Posterior vena cava (tissue), 2 donors: ENCODE results near the gene SFXN1. TPM values are rescaled to one million over a fixed set of nuclear protein-coding genes. Genes with fewer than 3 reads are reported as not detected.

ENCODE experiments used
- DNase-seq: peaks from one replicate; pipeline ENCODE4 v3.0.0-alpha.2; 2020; ENCODE audit warnings: low spot score
- intact Hi-C, 2 donors: fragments of 100-400 bp; cut with DNase I; formaldehyde crosslinking; loops; one replicate each; pipeline versions ENCODE4 v1.14.1 to v1.14.2; 2022 to 2023
- total RNA-seq, 2 donors: library from RNA; stranded (reverse); fragmentation: NEBNext Ultra II Directional; extraction: Animal tissue kit (Norgen Biotek cat#: 25700); gene quantifications; one replicate each; pipeline ENCODE4 v1.2.1, GENCODE V29; 2021
- donor health status: DM: yes; HTN: yes; CAD: no.
- donor health status: DM: yes; HTN: yes; CAD: no.

Gene SFXN1
- total RNA-seq, 2 donors from 2014 or later = 17.5 to 21.7 TPM

DNA sequence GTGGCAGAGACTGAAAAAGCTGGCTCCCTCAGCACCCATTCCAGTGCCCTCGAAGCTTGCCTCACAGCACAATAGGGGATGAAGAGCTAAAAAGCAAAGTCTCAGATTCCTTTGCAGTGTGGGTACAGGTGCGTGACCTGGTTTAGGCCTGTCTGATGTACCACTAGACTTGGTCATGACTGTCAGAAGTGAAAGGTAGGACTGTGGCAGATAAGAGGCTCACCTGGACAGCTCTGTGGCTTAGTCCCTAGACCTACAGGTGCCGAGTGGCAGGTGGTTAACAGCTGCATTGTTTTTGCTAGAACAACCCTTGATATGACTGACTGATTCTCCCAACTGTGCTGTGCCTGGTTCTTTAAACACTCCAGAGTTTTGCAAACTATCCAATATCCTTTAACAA lies 14.7 kb upstream of the SFXN1 start:
- intact Hi-C loops = loop anchor here in 1 of 2 donors (5.0 kb wide), 1 partner anchor 511 kb away; no protein-coding TSS in a partner anchor

DNA sequence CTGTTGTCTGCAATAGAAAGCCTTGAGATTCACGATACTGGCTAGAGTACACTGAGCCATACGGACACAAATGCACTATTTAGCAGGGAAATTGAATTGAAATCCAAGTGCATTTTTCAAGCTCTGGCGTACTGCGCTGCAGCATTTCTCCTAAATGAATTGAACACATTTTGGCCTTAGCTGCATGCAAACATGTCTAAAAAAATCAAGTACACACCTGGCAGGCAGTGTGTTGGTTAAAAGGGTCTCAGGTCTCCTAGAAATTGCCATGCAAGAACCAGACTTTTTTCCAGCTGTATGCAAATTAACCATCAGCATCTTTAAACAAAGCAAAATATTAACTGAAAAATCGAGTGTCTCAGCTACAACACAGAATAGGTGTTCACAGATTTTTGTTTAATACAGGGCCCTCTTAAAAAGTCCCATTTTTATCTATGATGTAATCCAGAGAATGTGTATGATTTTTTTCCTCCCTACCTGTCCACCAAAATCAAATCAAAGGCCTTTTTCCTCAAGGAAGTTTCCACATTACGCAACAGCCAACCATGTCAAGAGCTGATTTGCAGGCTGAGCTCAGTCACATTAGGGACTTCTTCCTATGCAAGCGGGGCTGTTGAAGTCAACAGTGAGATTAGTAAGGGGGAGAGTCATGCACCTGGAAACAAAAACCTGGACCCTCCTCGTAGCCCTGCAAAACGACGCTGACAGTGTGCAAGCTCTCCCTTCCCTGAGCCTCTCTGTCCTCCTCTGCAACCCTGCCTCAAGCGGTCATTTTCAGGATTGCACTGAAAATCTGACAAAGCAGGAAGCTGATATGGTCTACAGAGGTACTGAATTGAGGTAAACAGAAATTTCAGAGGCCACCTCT lies 14.1 kb upstream of the SFXN1 start:
- no peak for DNase-seq
- intact Hi-C loops = loop anchor here in 1 of 2 donors (5.0 kb wide), 1 partner anchor 512 kb away; no protein-coding TSS in a partner anchor

More for the DNA sequence above, 14.7 kb upstream of the SFXN1 start:
- no peak for DNase-seq

DNA sequence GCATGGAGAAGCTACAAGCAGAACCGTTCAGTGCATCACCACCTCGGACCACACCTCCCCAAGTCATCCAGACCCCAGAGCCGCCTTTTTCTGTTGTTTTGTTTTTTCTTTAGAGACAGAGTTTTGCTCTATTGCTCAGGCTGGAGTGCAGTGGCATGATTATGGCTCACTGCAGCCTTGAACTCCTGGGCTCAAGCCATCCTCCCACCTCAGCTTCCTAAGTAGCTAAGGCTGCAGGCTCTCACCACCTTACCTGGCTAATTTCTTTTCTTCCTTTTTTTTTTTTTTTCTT lies 13.5 kb upstream of the SFXN1 start:
- no peak for DNase-seq
- intact Hi-C loops = loop anchor here in 1 of 2 donors (5.0 kb wide), 1 partner anchor 513 kb away; no protein-coding TSS in a partner anchor

DNA sequence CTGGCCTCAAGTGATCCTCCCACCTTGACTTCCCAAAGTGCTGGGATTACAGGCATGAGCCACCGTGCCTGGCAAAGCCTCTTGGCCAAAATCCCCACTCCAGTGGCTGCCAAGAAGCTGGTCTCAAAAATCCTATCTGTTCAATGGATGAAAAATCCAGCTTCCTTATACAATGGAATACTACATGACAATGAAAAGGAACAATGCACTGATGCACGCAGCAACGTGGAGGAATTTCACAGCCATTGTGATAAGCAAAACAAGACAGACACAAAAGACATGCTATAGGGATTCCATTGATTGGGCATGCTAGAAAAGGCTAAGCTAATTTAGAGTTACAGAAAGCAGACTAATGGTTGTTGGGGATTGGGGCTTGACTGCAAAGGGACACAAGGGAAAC lies 13.1 kb upstream of the SFXN1 start:
- intact Hi-C loops = no loop called here
- DNase-seq = no peak

DNA sequence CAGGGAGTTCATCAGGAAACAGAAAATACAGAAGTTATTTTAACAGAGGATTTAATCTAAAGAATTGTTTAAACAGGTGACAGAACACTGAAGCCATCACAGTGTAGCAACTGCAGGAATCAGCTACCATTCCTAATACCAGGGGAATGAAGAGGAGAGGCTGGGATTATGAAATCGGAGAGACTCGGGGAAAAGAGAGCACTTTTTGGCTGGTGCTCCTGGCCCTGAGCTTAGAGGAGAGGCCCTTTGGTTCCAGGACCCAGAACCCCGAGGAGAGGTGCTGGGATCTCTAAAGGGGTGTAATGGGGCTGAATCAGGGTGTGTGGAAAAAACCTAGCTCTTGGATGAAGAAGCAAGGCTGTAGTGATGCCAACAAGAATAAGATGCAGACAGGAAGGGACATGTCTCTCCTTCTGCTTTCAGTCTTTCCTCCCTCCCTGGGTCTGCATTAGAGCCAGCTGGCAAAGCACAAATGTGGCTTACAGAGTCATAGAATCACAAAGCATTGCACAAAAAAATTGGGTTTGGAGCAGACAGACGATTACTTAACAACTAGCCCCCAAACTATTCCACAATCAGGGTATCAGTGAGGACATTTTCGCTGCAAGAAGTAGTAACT lies 11.6 kb upstream of the SFXN1 start:
- intact Hi-C loops = no loop called here
- DNase-seq = no peak

- intact Hi-C loops = no loop called here
- DNase-seq = no peak
Observed at GRCh38 chr5:175467983-175468690, 10.2 kb upstream of the SFXN1 start.

DNA sequence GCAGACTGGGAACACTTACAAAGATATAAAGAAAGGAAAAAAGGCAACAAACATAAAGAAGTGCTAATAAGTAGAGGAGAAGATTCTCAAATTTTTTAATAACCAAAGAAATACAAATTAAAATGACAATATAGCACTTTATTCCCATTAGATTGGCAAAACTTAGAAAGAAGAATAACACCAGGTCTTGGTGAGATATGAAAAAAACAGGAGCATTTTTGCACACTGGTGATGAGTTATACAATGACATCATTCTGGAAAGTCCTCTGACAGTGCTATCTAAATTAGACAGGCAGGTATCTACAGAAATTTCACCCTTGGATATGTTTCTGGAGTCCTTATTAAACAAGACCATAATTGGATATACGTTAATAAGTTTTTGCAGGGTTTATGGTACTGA lies 9.5 kb upstream of the SFXN1 start:
- intact Hi-C loops = no loop called here
- no peak for DNase-seq

DNA sequence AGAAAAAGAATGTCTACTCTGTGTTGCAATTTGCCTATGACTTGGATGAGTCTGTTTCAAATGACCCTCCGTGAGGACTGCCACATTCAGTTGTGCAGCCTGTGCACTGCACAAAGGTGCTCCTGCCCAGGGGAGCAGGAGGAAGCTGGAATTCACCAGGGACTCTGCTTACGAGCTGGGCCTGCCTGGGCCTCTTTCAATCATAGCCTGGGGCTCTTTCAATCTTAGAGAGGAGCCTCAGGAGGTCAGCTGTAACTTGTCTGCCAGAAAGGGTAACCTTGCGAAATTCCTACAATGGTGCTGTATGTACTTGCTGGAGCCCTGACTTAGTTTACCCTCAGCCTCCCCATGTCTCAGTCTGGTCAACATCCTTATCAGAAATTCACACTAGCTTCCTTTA lies 8.4 kb upstream of the SFXN1 start:
- no peak for DNase-seq
- intact Hi-C loops = no loop called here

- intact Hi-C loops = no loop called here
- no peak for DNase-seq
Observed at GRCh38 chr5:175470781-175471180, 7.6 kb upstream of the SFXN1 start.

DNA sequence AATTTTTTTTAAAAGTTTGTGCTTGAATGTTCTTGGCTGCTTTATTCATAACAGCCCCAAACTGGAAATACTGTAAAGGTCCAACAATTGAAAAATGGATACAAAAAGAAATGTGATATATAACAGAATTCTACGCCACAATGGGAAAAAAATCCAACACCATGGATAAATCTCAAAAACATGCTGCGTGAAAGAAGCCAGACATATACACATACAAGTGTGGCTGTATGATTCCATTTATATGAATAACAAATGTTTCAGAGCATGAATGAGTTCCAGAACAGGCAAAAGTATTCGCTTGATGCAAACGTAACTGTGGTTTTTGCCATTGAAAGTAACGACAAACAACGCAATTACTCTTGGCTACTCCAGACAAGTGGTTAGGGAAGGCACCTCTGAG lies 7.2 kb upstream of the SFXN1 start:
- intact Hi-C loops = no loop called here
- DNase-seq = no peak

GRCh38 chr5:175471628-175472027 lies 6.7 kb upstream of the SFXN1 start:
- intact Hi-C loops = no loop called here
- DNase-seq = no peak

DNA sequence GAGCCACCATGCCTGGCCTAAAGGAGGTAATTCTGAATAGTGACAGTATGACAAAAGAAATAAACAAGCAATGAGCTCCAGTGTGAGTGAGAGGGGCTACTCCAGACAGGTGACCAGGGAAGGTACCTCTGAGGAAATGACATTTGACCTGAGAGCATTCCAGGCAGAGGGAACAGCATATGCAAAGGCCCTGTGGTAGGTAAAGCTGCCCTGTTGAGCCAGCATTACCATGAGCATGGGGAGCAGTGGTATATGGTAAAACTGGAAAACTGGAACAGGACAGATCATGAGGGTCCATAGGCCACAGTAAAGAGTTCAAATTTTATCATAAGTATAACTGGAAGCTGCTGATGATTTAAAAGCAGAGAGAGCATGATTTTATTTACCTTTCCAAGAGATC lies 6.0 kb upstream of the SFXN1 start:
- intact Hi-C loops = no loop called here
- no peak for DNase-seq

DNA sequence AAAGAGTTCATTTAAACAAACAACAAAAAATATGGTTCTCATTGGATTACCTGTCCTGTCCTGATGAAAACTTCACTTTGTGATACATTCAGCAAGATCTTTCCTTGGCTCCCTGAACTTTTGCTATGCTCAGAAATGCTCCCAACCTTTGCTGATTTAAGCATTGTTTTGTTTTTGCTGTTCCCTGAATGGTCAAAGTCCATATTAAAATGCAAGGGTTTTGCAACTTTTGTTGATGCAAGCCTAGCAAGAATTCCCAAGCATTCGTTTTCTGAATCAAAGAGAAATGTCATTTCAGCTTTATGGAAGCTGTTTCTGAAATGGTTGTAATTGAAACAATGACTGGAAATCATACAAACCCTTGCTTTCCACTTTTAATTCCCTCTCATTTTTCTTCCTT lies 3.1 kb upstream of the SFXN1 start:
- intact Hi-C loops = no loop called here
- DNase-seq = no peak

GRCh38 chr5:175477440-175477839 lies 920 bp upstream of the SFXN1 start:
- intact Hi-C loops = no loop called here
- DNase-seq = no peak

DNA sequence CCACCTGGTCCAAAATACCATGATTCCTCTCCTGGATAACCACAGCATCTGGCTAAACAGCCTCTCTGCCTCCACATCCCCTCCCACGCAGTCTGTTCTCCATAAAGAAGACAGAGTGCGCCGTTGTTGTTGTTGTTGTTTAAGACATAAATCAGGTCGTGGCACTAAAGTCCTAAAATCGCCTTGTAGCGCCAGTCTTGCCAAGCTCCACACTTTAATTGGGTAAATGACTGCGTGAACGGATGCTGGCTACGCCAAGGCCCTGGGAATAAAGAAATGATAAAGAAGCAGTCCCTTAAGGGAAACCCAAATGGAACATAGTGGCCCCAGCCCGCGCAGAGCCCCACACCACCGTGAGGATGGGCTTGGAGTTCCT lies 364 bp upstream of the SFXN1 start:
- intact Hi-C loops = no loop called here
- no peak for DNase-seq

DNA sequence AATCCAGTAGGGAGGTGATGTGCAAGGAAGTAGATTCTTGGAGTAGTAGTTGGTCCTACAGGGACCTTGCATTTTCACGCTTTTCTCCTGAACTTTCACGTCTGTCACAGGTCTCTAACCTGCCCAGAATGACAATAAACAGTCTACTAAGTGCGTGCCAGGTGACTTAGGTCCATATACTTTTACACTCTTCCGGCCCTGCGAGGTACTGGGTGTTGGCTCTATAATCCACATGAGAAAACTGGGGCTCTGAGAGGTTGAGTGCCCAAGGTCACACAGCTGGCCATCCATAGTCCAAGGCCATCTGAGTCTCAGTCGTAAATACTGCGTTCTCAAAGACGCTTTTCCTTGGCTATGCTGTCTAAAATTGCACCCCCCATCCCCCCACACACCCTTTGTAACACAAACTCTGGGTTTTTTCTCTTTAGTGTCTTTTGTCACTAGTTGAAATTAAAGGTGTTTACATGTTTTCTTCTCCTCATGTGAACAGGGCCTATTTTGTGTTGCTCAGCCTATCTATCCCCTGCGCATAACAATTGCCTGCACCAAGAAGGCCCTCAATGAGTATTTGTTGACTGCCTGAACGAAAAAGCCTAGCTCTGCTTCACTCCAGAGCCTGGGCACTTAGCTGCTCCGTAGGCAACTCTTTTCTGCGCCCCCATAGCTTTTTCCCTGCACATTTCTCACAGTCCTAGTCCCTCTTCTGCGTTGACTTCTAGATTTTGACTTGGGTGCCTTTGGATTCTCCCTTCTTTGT lies 943 bp downstream of the SFXN1 start:
- intact Hi-C loops = no loop called here
- DNase-seq = no peak

DNA sequence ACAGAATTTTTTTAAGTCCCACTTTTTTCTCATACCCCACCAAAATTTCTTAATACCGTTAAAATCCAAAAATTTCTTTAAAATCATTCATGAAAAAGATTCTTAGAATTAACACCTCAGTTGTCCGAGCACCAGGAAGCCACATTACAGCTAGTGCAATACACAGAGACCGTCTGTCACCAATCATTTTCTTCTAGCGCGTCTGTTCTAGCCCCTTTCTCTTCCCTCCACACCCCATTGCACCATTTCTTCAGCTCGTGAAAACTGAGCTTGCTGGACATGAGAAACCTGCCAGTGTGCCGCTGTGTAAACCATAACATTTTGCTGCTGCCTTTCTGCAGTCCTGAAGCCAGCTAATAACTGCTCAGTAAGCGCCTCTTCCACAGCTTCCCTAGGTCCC lies 5.0 kb downstream of the SFXN1 start:
- intact Hi-C loops = no loop called here
- DNase-seq = no peak

DNA sequence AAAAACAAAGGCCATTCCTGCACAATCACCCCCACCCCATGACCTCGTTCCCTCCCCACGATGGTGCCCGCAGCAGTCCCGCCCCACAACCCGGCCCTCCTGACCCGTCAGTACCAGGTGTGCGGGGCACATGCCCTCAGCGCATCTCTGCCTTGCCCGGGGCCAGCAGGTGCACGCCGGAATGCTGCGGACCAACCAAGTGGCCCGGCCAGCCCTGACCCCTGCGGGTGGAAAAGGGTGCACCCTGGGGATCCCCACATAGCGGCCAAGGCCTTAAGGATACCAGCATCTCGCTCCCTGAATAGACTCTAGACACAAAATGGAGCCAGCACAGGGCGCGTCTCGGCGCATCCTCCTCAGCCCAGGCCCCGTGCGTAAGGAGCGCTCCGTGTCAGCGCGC lies 6.0 kb downstream of the SFXN1 start:
- DNase-seq = no peak
- intact Hi-C loops = no loop called here

GRCh38 chr5:175484829-175485228 lies 6.5 kb downstream of the SFXN1 start:
- DNase-seq = no peak
- intact Hi-C loops = no loop called here

- intact Hi-C loops = no loop called here
- no peak for DNase-seq
Observed at GRCh38 chr5:175485631-175486030, 7.3 kb downstream of the SFXN1 start.
